ENCODE data around the gene GALNT4.

Gene GALNT4

DNA sequence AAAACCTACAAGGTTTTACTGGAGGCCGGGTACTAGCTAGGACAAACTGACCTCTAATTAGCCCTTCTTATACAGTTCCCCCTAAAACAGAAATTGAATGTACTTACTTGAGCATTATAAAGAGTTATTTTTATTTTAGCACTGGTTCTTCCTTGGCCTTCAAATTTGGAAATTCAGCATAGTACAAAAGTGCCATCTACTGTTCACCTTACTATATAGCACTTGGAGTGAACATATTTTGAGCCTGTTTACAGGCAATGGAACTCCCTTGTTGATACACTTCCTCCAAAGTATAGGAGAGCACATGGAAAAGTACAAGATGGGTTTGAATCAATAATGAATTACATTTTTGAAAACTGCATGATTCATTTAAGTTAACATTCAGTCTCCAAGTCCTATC, 5.1 kb upstream of the GALNT4 start:
- peak; percentile 48 to 72 for DNase-seq

DNA sequence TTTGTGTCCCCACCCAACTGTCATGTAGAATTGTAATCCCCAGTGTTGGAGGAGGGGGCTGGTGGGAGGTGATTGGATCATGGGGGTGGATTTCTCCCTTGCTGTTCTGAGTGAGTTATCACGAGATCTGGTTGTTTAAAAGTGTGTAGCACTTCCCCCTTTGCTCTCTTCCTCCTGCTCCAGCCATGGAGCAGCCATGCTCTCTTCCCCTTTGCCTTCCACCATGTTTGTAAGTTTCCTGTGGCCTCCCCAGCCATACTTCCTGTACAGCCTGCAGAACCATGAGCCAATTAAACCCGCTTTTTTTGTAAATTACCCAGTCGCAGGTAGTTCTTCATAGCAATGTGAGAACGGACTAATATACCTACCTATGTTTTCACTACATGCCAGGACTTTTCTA, 3.8 kb upstream of the GALNT4 start:
- peak; percentile 29 to 61 for DNase-seq

DNA sequence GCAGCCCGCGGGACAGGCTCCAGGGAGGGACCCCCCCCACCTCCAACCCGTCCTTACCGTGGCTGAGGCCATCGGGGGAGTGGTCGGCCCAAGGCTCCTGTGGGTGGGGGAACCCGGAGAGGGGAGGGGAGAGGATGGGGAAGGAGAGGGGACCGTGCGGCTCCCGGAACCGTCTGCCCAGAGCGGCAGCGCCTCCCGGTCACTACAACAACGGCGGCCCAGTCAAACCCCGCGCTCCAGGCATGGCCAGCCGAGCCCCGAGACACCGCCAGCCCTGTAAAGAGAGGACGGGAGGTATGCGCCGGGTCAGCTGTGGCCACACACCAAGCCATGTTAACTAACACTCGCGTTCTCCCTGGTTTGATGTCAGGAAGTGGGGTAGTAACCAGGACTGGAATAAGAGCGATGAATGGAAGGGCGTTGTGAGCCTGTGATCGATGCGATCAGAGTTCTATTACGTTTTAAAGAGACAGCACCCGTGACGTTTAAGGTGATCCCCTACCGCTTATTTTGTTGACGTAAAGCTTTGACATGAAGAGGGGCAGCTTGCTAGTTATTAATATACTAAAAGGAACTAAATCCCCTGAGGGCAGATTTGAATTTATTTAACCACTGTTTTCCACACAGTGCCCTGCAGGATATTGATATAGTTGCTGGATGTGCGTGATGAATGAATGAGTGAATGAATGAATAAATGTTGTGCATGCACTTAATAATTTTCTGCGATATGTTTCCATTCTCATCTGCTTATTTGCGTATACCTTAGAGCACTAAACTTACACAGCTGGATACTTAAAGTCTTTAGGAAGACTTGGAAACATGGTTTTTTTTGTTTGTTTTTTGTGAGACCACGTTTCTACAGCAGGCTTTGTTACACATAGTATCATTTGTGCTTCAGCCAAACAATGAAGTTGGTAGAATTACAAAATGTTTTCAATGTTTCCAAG, 1.5 kb upstream of the GALNT4 start, which contains the start of gene POC1B:
TSS of gene POC1B (minus strand) at position 224 of the 947 bp plus-strand sequence. CDS start at position 72, 152 bp downstream.
- peak; percentile 61 to 71 for DNase-seq

DNA sequence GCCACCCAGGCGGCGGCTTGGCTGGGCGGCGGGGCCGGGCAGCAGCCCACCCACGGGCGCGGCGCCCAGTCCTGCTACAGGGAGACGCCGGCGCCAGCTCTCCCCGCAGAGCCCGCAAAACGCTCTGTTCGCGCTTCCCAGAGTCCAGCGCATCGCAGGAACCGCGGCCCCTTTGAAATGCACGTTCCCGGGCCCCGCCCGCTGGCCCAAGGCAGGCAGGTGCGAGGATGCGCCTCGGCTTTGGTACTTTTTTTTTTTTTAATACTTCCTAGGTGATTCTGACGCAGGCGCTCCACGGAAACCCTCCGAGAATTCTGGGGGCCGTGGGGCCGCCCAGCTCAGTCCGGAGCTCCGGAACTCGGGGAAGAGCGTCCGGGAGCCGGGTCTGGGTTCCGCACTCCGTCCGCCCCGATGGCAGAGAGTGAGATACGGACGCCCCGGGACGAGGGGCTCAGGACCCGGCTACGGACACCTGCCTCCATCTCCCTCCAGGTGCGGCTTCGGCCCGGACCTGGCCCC, 768 bp upstream of the GALNT4 start:
- DNase-seq, result peak in 1 of 2 donors; percentile 36

DNA sequence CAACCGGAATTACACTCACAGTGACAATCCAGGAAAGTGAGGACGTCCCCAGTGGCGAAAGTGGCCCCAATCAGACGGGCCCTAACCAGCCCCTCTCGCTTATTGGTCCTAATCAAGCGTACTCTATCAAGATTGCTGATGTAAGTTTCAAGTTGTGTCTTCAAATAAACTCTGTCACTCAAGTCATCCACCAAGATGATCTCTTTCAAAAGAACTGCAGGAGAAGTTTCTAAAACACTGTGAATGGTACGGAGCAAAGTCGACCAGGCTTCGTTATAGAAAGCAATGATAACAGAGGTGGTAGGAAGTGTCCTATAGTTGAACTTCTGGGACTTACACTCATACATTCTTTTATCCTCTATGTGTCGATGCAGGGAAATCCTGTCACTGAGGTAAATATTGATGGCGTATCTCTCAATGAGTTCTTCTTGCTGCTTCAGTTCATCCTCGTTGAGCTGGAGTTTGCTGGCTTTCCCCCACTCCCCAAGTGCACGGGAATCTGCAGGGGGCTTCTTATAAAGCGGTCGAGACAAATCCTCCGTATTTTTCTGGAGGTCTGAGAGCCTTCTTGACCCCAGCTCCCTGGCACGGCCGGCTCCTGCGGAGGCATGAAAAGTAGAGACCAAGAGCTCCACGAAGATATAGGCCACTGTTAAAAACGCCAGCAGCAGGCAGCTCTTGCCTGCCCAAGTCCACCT, 604 bp downstream of the GALNT4 start:
- DNase-seq, result no peak

DNA sequence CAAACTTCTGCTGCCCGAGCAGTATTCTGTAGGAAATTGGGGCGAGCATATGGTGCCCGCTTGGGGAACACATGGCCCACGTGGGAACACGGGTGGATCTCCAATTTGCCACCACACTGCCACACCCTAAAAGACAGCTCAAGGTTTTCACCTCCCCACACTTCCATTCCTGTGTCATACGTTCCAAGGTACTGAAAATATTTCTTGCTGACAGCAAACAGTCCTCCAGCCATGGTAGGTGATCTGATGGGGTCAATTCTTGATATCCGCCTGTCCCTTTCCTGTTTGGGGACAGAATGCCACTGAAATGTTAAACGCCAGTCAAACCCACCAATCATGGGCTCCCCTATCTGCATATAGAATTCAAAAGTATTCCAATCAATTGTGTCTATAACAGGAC, 1.2 kb downstream of the GALNT4 start:
- DNase-seq, result no peak

DNA sequence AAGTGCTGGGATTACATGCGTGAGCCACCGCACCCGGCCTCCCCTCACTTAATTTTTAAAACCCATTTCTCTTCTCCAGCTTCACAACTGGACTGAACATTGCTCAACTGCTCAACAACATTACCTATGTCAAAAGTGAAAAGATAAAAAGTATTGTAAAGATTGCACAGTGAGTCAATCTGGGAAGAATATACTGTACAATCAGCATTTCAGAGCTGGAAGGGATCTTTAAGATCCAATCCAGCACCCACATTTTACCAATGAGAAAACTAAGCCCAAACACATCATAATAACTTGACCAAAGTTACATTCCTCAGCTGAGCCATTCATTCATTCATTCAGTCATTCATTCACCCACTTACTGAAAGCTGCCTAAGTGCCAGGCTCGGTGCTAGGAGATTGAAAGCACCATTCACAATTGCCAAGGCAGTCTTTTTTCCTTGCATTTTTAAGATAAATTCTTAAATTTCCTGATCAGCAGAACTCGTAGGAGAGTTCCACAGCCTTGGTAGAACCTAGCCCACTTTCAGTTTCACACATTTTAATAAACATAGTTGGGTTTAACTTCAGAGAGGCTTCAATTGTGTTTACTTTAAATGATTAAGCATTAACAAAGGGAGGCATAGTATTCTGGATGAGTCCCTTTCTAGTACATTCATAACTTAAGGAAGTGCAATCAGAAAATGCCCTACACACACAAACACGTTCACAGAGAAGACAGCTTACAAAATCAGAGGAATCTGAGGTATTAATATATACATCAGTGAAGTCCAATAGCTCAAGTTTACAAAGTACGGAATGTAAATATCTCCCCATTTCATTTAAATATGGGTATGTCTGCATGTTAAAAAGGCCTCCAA, 3.0 kb downstream of the GALNT4 start:
- DNase-seq, result no peak

DNA sequence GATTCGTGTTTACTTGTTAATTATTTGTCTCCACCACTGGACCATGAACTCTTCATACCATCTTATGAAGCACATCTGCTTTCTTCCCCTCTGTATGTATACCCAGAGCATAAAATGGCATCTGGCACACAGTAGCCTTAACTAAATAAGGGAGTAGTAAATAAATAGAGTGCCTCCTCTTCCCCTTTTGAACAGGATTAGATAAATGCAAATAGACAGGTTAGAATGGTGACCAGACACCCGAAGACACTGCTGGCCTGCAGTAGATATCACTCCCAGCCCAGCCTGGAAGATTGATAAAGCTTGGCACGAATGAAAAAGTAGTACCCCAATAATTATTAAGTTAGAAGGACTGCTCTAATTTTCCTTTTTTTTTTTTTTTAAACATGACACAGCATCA, 6.9 kb downstream of the GALNT4 start:
- no peak for DNase-seq

DNA sequence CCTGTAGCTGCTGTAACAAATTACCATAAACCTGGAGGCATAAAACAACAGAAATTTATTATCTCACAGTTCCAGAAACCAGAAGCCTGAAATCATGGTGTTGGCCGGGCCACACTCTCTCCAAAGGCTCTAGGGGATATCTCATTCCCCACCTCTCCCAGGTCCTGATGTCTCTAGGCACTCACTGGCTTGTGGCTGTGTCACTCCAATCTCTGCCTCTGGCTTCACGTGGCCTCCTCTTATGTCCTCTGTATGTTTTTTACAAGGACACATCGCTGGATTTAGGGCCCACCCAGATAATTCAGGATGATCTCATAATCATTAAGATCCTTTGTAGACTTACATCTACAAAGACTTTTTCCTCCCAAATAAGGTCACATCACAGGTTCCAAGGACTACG, 8.0 kb downstream of the GALNT4 start:
- no peak for DNase-seq

DNA sequence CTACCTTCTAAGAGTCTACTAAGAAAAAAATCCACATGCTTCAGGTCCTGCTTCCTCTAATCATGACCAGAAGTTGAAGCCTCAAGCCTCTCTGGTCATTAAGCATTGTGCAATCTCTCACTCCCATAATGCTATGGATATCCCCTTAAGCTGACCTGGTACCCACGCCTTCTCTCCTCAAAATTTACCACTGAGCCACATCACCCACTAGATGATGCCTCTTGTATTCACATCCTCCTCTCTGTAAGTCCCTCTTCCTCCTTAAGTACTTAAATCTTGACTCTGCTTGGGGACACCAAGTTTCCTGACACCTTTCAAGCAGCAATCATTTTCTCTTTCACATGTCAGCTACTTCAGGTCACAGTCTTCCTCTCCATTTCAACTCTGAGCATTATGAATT, 9.8 kb downstream of the GALNT4 start:
- DNase-seq, result peak; percentile 30 to 36

DNA sequence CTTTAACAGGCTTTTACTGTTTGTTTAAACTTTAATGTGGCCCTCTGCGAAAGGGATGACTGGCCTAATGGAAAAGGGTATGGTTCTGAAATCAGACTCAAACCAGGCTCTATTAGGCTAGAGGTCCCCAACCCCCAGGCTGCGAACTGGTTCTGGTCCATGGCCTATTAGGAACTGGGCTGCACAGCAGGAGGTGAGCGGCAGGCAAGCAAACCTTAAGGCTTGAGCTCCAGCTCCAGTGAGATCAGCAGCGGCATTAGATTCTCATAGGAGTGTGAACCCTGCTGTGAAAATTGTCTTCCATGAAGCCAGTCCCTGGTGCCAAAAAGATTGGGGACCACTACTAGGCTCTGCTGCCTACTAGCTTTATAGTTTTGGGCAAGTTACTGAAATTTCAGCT, 11.1 kb downstream of the GALNT4 start:
- DNase-seq, result no peak

DNA sequence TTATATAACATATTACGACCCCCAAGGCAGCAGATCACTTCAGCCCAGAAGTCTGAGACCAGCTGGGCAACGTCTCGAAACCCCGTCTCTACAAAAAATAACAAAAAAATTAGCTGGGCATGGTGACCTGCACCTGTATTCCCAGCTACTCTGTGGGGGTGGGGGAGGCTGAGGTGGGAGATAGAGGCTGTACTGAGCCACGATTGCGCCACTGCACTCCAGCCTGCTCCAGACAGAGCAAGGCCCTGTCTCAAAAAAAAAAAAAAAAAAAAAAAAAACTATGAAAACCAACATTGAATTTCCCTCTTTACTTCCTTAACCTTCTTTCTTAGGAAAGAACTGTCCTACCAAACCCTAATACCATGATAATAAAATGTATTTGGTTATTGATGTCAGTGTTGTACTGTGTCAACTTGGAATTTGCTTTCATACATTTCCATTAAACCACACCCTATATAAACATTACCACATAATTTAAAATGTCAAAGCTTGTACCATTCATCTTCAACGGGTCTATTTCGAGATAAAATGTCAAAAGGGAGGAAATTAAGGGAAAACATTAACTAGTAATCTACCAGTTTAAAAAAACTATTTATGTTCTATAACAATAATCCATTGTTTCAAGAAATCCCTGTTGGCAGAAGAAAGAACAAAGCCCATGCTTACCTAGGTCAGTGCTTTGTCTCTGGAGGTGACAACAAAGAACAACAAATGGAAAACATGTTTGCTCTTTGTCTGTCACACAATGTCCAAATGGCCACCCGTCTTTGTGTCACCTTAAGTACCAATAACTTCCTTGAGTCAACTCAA, 17.4 kb downstream of the GALNT4 start:
- DNase-seq, result no peak

DNA sequence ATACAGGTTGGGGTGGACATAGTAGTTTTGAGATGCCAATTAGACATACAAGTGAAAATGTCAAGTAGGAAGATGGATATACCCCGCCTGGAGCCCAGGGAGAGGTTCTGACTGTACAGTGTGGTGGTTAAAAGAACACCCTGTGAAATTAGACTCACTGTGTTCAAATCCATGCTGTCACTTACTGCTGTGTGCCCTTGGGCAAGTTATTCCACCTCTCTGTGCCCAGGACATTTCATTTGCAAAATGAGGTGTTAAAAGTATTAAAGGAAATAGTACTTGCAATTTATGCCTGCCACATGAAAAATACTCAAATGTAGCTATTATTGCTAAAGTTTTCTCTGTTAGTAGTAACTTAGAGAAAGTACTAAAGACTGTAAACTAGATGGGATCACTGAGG, 18.5 kb downstream of the GALNT4 start:
- no peak for DNase-seq

DNA sequence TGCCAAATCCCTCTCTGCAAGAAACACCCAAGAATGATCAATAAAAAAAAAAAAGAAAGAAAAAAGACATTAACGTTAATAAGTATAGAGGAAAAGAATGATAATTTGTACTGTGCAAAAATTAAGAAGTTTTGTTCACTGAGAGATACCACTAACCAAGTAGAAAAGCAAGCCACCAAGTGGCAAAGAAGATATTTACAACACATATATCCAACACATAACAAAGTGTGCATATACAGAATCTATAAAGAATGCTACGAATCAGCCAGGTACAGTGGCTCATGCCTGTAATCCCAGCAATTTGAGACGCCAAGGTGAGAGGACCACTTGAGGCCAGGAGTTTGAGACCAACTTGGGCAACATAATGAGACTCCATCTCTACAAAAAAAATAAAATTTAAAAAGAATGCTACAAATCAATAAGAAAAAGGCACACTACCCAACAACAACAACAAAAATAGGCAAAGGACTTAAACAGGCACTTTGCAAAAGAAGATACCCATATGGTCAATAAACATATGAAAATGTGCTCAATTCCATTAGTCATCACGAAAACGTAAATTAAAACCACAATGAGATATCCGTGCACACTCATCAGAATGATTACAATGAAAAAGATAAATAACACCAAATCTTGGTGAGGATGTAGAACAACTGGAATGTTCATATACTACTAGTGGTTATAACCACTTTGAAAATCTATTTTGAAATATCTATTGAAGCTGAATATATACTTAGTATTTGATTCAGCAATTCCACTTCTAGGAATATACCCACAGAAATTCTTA, 19.8 kb downstream of the GALNT4 start:
- DNase-seq, result no peak

DNA sequence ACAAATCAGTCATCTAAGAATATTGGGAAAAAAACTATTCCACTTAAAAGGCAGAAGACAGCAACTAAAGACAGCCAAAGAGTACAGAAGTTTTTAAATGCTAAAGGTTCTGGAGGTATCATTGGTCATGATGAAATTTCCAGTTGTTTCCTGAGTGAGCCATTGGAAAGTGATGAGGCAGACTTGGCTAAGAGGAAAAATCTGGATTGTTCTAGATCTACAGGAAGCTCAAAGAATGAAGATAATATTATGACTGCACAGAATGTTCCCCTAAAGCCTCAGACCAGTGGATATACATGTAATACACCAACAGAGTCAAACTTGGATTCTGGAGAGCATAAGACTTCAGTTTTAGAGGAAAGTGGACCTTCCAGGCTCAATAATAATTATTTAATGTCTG, 22.8 kb downstream of the GALNT4 start:
- DNase-seq, result no peak

DNA sequence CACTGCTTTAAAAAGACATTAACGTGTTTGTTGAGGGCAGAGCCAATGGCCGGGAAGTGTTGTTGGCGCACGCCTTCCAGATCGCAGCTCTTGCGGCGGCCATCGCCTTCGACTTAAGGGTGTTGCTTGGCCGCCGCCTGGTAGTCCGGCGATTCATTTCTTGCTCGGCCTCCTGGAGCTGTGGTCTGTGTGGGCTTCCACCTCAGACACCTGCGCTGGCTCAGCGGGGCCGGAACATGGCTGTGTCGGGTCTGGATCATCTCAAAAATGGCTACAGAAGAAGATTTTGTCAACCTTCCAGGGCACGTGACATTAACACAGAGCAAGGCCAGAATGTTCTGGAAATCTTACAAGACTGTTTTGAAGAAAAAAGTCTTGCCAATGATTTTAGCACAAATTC, 24.7 kb downstream of the GALNT4 start:
- no peak for DNase-seq

DNA sequence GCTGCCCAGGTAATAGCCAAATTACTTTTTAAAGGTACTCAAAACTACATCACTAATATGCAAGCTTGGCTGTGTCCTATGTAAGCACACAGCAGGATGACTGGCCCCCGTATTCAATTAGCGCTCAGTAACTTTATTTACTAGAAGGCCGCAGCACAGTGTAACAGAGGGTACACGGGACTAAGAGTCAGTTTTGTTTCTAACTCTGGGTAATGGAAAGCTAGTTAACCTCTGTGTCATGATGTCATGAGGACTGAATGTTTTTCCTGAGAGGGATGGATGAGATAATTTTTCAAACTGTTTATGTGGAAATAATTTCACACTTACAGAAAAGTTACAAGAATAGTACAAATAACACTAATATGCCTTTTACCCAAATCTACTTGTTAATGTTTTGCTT, 27.1 kb downstream of the GALNT4 start:
- no peak for DNase-seq

DNA sequence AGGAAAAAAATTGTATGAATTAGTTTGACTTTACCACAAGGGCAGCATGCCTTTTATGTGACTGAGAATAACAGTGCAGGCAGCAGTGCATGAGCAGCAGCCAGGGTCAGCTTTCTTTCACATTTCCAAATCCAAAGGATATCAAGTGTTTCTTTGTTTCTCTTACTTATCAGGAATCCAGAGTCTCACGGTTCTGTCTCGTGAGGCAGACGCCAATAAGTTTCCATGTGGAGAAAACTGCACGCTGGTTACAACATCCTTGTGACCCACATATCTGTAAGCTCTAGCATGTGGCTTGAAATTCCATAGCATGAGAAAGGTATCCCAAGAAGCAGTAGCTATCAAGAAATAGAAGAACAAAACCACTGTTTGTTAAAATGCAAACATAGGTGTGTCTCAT, 27.6 kb downstream of the GALNT4 start:
- no peak for DNase-seq

DNA sequence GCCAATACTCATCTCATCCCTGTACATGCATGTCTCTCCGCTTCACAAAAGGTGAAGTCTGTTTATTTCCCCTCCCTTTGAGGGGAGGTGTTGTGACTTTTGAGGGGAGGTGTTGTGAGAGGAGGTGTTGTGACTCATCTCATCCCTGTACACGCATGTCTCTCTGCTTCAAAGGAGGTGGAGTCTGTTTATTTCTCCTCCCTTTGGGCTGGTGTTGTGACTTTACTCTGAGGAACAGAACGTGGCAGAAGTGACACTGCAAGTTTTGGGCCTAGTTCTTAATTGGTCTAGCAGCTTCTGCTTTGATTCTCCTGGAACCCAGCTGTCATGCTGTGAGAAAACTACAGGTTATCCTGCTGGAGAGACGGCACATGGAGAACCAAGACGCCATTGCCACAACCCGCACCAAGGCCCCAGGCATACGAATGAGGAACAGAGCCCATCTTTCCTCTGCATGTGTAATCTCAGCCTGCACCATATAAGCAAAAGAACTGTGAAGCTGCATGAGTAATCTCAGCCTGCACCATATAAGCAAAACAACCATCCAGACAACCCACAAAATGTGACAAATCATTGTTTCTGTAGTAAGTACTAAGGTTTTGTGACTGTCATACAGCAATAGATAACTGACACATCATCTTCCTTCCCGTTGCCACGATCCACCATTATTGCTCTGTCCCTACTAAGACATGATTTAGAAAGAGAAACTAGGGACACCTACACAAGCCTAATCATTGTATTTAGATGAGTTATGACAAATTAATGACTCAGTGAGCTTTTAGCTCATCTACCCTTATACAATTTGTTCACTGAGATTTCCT, 30.0 kb downstream of the GALNT4 start:
- peak; percentile 30 to 60 for DNase-seq

Data from inflammatory macrophage (primary cell).